ENCODE data around the gene TBC1D10B.

TBC1D10B gene

DNA sequence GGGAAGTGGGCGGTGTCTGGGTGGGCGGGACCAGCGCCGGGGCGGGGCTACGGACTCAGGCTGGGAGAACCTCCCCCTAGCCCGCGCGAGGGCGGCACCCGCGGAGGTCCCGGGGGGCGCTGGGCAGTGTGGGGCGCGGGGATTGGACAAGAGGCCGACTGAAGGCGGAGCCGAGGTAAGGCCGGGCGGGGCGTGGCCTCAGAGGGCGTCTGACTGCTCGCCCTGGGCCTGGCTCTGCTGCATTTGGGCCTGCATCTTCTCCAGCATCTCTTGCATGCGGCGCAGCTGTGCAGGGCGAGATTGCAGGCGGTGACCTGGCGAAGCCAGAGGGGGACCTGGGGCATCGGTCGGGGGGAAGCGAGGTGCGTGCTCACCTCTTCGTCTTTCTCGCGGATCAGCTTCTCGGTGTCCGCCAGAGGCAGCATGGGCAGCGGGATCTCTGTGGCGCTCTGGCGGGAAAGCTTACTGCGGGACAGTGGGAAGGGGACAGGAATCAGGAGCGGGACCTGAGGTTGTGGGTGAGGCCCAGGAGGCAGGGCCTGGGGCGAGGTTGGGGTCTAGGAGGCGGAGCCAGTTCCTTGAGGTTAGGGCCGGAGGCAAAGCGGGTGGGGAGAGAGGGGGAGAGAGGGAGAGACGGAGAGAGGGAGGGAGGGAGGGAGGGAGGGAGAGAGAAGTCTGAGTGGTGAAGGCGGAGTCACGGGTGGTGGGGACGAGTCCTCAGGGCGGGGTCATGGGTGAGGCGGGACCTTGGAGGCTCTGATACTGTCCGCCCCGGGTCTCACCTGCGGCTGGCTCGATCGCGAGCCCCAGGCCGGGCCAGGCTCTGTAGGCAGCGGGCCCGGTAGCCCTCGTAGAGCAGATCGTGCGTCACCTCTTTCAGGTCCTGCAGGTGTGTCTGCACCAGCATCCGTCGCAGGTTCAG lies 8.2 kb upstream of the TBC1D10B start (continued):
- TF ChIP-seq ZBTB48 (tag by site-specific recombination; IDR thresholded peaks at IDR 0.05) (0 out of 2 replicates have a peak, but pooled peaks have one; percentile 20), ZBTB17 (tag by site-specific recombination; IDR thresholded peaks at IDR 0.05) (peak; percentile 97), ZNF23 (tag by site-specific recombination; IDR thresholded peaks at IDR 0.05; ENCODE audit: borderline replicate concordance) (no peak), MZF1 (tag by site-specific recombination; IDR thresholded peaks at IDR 0.05; ENCODE audit: borderline replicate concordance) (0 out of 2 replicates have a peak, but pooled peaks have one; percentile 42), KLF7 (tag by site-specific recombination; IDR thresholded peaks at IDR 0.05; ENCODE audit: borderline replicate concordance) (peak; percentile 87; the same call in 1 of the 2 replicates), ZNF221 (tag by site-specific recombination; IDR thresholded peaks at IDR 0.05; ENCODE audit: borderline replicate concordance) (no peak), ZNF341 (tag by site-specific recombination; IDR thresholded peaks at IDR 0.05; ENCODE audit: low read depth) (no peak), ZNF626 (tag by site-specific recombination; IDR thresholded peaks at IDR 0.05) (no peak), CTCF (tag by site-specific recombination; IDR thresholded peaks at IDR 0.05) (peak; percentile 92), ZNF16 (tag by site-specific recombination; IDR thresholded peaks at IDR 0.05; ENCODE audit: low read depth) (no peak), ZNF510 (tag by site-specific recombination; IDR thresholded peaks at IDR 0.05; ENCODE audit: insufficient replicate concordance) (no peak), KLF16 (tag by site-specific recombination; IDR thresholded peaks at IDR 0.05) (peak; percentile 93), GLIS1 (tag by site-specific recombination; IDR thresholded peaks at IDR 0.05) (peak; percentile 72), GFI1B (tag by site-specific recombination; IDR thresholded peaks at IDR 0.05) (peak; percentile 77; the same call in 1 of the 2 replicates), ZNF146 (tag by site-specific recombination; IDR thresholded peaks at IDR 0.05) (peak; percentile 19; the same call in 1 of the 2 replicates), ZBTB7A (tag by site-specific recombination; IDR thresholded peaks at IDR 0.05; ENCODE audit: low read depth) (peak; percentile 85), ZNF239 (tag by site-specific recombination; IDR thresholded peaks at IDR 0.05) (peak; percentile 47; the same call in 1 of the 2 replicates), PRDM4 (tag by site-specific recombination; IDR thresholded peaks at IDR 0.05) (peak; percentile 29; the same call in 1 of the 2 replicates), KLF9 (tag by site-specific recombination; IDR thresholded peaks at IDR 0.05; ENCODE audit: low read depth) (peak; percentile 96), ZNF76 (tag by site-specific recombination; IDR thresholded peaks at IDR 0.05; ENCODE audit: borderline replicate concordance, low read depth) (peak; percentile 95), PRDM1 (tag by site-specific recombination; IDR thresholded peaks at IDR 0.05) (peak; percentile 39; the same call in 1 of the 2 replicates), ZSCAN23 (tag by site-specific recombination; IDR thresholded peaks at IDR 0.05) (0 out of 2 replicates have a peak, but pooled peaks have one; percentile 82), ZNF366 (tag by site-specific recombination; conservative IDR thresholded peaks at IDR 0.05) (peak; percentile 88)
- TF ChIP-seq, protein P1, sequence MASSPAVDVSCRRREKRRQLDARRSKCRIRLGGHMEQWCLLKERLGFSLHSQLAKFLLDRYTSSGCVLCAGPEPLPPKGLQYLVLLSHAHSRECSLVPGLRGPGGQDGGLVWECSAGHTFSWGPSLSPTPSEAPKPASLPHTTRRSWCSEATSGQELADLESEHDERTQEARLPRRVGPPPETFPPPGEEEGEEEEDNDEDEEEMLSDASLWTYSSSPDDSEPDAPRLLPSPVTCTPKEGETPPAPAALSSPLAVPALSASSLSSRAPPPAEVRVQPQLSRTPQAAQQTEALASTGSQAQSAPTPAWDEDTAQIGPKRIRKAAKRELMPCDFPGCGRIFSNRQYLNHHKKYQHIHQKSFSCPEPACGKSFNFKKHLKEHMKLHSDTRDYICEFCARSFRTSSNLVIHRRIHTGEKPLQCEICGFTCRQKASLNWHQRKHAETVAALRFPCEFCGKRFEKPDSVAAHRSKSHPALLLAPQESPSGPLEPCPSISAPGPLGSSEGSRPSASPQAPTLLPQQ (tag by site-specific recombination; IDR thresholded peaks at IDR 0.05), result peak; percentile 73
- TF ChIP-seq, protein P2, sequence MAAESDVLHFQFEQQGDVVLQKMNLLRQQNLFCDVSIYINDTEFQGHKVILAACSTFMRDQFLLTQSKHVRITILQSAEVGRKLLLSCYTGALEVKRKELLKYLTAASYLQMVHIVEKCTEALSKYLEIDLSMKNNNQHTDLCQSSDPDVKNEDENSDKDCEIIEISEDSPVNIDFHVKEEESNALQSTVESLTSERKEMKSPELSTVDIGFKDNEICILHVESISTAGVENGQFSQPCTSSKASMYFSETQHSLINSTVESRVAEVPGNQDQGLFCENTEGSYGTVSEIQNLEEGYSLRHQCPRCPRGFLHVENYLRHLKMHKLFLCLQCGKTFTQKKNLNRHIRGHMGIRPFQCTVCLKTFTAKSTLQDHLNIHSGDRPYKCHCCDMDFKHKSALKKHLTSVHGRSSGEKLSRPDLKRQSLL (tag by site-specific recombination; IDR thresholded peaks at IDR 0.05), result peak; percentile 89
- TF ChIP-seq, protein P3, sequence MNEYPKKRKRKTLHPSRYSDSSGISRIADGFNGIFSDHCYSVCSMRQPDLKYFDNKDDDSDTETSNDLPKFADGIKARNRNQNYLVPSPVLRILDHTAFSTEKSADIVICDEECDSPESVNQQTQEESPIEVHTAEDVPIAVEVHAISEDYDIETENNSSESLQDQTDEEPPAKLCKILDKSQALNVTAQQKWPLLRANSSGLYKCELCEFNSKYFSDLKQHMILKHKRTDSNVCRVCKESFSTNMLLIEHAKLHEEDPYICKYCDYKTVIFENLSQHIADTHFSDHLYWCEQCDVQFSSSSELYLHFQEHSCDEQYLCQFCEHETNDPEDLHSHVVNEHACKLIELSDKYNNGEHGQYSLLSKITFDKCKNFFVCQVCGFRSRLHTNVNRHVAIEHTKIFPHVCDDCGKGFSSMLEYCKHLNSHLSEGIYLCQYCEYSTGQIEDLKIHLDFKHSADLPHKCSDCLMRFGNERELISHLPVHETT (tag by site-specific recombination; IDR thresholded peaks at IDR 0.05), result peak; percentile 78
- TF ChIP-seq, protein P4, sequence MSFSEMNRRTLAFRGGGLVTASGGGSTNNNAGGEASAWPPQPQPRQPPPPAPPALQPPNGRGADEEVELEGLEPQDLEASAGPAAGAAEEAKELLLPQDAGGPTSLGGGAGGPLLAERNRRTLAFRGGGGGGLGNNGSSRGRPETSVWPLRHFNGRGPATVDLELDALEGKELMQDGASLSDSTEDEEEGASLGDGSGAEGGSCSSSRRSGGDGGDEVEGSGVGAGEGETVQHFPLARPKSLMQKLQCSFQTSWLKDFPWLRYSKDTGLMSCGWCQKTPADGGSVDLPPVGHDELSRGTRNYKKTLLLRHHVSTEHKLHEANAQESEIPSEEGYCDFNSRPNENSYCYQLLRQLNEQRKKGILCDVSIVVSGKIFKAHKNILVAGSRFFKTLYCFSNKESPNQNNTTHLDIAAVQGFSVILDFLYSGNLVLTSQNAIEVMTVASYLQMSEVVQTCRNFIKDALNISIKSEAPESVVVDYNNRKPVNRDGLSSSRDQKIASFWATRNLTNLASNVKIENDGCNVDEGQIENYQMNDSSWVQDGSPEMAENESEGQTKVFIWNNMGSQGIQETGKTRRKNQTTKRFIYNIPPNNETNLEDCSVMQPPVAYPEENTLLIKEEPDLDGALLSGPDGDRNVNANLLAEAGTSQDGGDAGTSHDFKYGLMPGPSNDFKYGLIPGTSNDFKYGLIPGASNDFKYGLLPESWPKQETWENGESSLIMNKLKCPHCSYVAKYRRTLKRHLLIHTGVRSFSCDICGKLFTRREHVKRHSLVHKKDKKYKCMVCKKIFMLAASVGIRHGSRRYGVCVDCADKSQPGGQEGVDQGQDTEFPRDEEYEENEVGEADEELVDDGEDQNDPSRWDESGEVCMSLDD (tag by site-specific recombination; IDR thresholded peaks at IDR 0.05), result no peak; the same call in 1 of the 2 replicates
